OCI-LY7 (cell line): ENCODE measurements around the gene CHST13. TPM values are rescaled to one million over a fixed set of nuclear protein-coding genes. Genes with fewer than 3 reads are reported as not detected.

Source experiments
- BruUV-seq: library from RNA; stranded (reverse); fragments of 400-500 nt; replicated peaks from 2 replicates; lab custom pipeline; 2021; lab: Mats Ljungman, UMichigan
- CTCF ChIA-PET: fragments of 300-600 bp; sonication (Branson Sonifier 250); formaldehyde crosslinking; loops from one replicate; lab custom pipeline; 2022; ENCODE audit warnings: antibody characterized with exemption; ENCODE audit not compliant: unreplicated experiment; lab: Charles Lee
- POLR2A ChIA-PET: fragments of 300-600 bp; sonication (Branson Sonifier 250); formaldehyde crosslinking; loops from one replicate; lab custom pipeline; 2022; ENCODE audit warnings: antibody characterized with exemption; lab: Charles Lee
- DNase-seq: peaks from one replicate; pipeline ENCODE4 v3.0.0-alpha.2; 2015; ENCODE audit warnings: low spot score
- H2AFZ ChIP-seq: fragments of 200-600 bp; sonication (generic), shearing (Covaris generic); 2 replicates; pipeline ENCODE4 v1.6.1; 2014; ENCODE audit warnings: mild to moderate bottlenecking, antibody characterized with exemption, low read length, moderate library complexity
- H3K27ac ChIP-seq: fragments of 200-600 bp; sonication (generic); 2 replicates; pipeline ENCODE4 v1.5.1; 2014; ENCODE audit warnings: mixed run types, low read depth, mild to moderate bottlenecking, moderate library complexity, low read length, inconsistent platforms; ENCODE audit not compliant: poor library complexity, severe bottlenecking
- H3K36me3 ChIP-seq: fragments of 200-600 bp; sonication (generic); 2 replicates; pipeline ENCODE4 v1.6.1; 2014; ENCODE audit warnings: mild to moderate bottlenecking, antibody characterized with exemption, low read length, moderate library complexity, mixed read lengths; ENCODE audit not compliant: insufficient read depth
- H3K4me1 ChIP-seq: fragments of 200-600 bp; sonication (generic); 2 replicates; pipeline ENCODE4 v1.5.1; 2014; ENCODE audit warnings: mild to moderate bottlenecking, low read length; ENCODE audit not compliant: insufficient read depth, poor library complexity, severe bottlenecking
- H3K4me2 ChIP-seq: fragments of 200-600 bp; sonication (generic); 2 replicates; pipeline ENCODE4 v1.6.1; 2014; ENCODE audit warnings: mild to moderate bottlenecking, low read length
- H3K4me3 ChIP-seq: fragments of 200-600 bp; sonication (generic); 2 replicates; pipeline ENCODE4 v1.5.1; 2014; ENCODE audit warnings: mild to moderate bottlenecking, low read depth, low read length; ENCODE audit not compliant: poor library complexity, severe bottlenecking
- H3K79me2 ChIP-seq: fragments of 200-600 bp; sonication (generic); 2 replicates; pipeline ENCODE4 v1.6.1; 2016; ENCODE audit warnings: low read depth, mild to moderate bottlenecking, low read length, moderate library complexity, mixed read lengths; ENCODE audit not compliant: insufficient read depth
- H3K9me2 ChIP-seq: fragments of 200-600 bp; sonication (generic); 2 replicates; pipeline ENCODE4 v1.6.1; 2016; ENCODE audit warnings: mild to moderate bottlenecking, low read length, mixed read lengths; ENCODE audit not compliant: insufficient read depth
- H3K9me3 ChIP-seq: fragments of 200-600 bp; sonication (generic); 2 replicates; pipeline ENCODE4 v1.6.1; 2014; ENCODE audit warnings: mild to moderate bottlenecking, mixed run types, low read length, mixed read lengths
- H4K20me1 ChIP-seq: fragments of 200-600 bp; sonication (generic); 2 replicates; pipeline ENCODE4 v1.6.1; 2014; ENCODE audit warnings: mild to moderate bottlenecking, antibody characterized with exemption, low read length, moderate library complexity, mixed read lengths; ENCODE audit not compliant: insufficient read depth
- EZH2phosphoT487 ChIP-seq: fragments of 200-600 bp; sonication (generic); IDR thresholded peaks from 2 replicates; pipeline ENCODE4 v1.6.1; 2018; ENCODE audit warnings: low read depth, borderline replicate concordance, mild to moderate bottlenecking, mixed run types, antibody characterized with exemption, low read length, moderate library complexity, mixed read lengths
- intact Hi-C: fragments of 100-400 bp; cut with micrococcal nuclease; formaldehyde crosslinking; loops from one replicate; pipeline ENCODE4 v1.10.0; 2022; ENCODE audit not compliant: unreplicated experiment
- total RNA-seq, 2 experiments: library from RNA; depleted of rRNA in 1 of 2; stranded (reverse); fragments of >200 nt in 1 of 2; shearing (Covaris generic) in 1 of 2; gene quantifications; 2 replicates each; pipeline ENCODE4 v1.2.3, GENCODE V29; 2014 to 2022
- TF ChIP-seq, protein P1 (sequence below): fragments of 200-600 bp; sonication (generic); conservative IDR thresholded peaks from 2 replicates; pipeline ENCODE4 v1.5.1; 2014; ENCODE audit warnings: mild to moderate bottlenecking, antibody characterized with exemption, low read length, moderate library complexity, mixed read lengths

CHST13 gene
- total RNA-seq, 2 experiments from 2014 or later: not detected

- intact Hi-C loops: no loop called here
- H4K20me1 ChIP-seq: no peaks in the 10 kb centered on the region
- no peaks in the 10 kb centered on the region for H3K9me3 ChIP-seq
- no peaks in the 10 kb centered on the region for H3K4me1 ChIP-seq
- H3K9me2 ChIP-seq: no peaks in the 10 kb centered on the region
- DNase-seq: no peak
- H3K4me3 ChIP-seq: no peak overlapping the region
- no peaks in the 10 kb centered on the region for H3K36me3 ChIP-seq
- CTCF ChIA-PET: no interaction called here
- H3K4me2 ChIP-seq: no peak overlapping the region
- H3K79me2 ChIP-seq: no peaks in the 10 kb centered on the region
- no TSS peak for BruUV-seq
- no peak for TF ChIP-seq EZH2phosphoT487
- TF ChIP-seq, protein P1, sequence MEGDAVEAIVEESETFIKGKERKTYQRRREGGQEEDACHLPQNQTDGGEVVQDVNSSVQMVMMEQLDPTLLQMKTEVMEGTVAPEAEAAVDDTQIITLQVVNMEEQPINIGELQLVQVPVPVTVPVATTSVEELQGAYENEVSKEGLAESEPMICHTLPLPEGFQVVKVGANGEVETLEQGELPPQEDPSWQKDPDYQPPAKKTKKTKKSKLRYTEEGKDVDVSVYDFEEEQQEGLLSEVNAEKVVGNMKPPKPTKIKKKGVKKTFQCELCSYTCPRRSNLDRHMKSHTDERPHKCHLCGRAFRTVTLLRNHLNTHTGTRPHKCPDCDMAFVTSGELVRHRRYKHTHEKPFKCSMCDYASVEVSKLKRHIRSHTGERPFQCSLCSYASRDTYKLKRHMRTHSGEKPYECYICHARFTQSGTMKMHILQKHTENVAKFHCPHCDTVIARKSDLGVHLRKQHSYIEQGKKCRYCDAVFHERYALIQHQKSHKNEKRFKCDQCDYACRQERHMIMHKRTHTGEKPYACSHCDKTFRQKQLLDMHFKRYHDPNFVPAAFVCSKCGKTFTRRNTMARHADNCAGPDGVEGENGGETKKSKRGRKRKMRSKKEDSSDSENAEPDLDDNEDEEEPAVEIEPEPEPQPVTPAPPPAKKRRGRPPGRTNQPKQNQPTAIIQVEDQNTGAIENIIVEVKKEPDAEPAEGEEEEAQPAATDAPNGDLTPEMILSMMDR: no peak
- H3K27ac ChIP-seq: no peak overlapping the region
- no peak overlapping the region for H2AFZ ChIP-seq
- POLR2A ChIA-PET: no interaction called here
These were observed 26.6 kb downstream of the CHST13 start for GRCh38 chr3:126550488-126551051.

DNA sequence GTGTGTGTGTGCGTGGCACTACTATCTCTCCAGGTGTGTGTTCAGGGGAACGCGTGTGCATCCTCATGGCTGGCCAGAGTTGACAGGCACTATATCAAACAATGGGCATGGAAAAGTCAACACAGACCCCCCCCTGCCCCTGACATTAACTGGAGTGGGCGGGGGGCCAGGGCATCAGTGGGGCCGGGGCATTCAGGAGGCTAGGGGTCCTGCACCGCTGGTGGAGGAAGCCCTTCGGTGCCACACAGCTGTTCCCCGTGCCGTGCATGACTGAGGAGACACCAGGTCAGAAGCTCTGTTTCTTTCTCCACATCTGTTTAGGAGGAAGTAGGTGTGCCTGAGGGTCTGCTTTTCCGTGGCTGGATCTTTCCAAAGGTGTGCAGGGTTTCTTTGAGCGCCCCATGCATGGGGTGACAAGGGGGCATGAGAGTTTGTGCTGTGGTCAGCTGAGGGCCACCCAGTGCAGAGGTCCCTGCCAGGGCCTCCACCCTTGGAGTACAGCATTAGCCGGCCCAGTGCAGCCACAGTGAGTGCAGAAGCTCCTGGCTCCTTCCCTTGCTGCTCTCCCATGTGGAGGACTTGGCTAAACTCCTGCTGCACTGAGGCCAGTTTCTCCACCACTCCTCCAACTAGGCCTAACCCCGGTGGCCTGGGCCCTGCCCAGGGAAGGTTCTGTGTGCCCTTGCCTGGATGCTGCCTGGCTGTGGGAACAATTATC, 27.3 kb downstream of the CHST13 start:
- Histone ChIP-seq H3K9me3 (no peaks in the 10 kb centered on the region), H3K9me2 (no peaks in the 10 kb centered on the region), H2AFZ (no peak overlapping the region), H4K20me1 (no peaks in the 10 kb centered on the region), H3K4me2 (no peak overlapping the region), H3K27ac (no peak overlapping the region), H3K36me3 (no peaks in the 10 kb centered on the region), H3K4me3 (no peak overlapping the region), H3K4me1 (no peaks in the 10 kb centered on the region), H3K79me2 (no peaks in the 10 kb centered on the region)
- POLR2A ChIA-PET: no interaction called here
- DNase-seq: no peak
- TF ChIP-seq EZH2phosphoT487: no peak
- TF ChIP-seq, protein P1: no peak
- BruUV-seq: no TSS peak
- CTCF ChIA-PET: no interaction called here
- intact Hi-C loops: no loop called here
